Measurements from ENCODE around the gene ATP5MK. TPM values are rescaled to one million over a fixed set of nuclear protein-coding genes. Genes with fewer than 3 reads are reported as not detected.

Gene ATP5MK
- total RNA-seq, 4 donors from 2014 or later, result 264 to 497 (median 417) TPM

GRCh38 chr10:103433858-103434257 is 37.6 kb upstream of the ATP5MK start:
- no peak for DNase-seq
- no peaks in the 10 kb centered on the region for H3K4me1 ChIP-seq
- intact Hi-C loops (cut with DNase I), result no loop called here
- H3K27ac ChIP-seq, result no peak overlapping the region
- WGBS, 2 donors, result 55 to 65% methylated on average over 2 of the region's 2 CpGs
- H3K9me3 ChIP-seq, result no peaks in the 10 kb centered on the region
- TF ChIP-seq POLR2A (IDR thresholded peaks at IDR 0.05), result no peak
- no peak for TF ChIP-seq CTCF (IDR thresholded peaks at IDR 0.05)
- H3K4me3 ChIP-seq, result no peak overlapping the region
- H3K36me3 ChIP-seq, result peaks cover 31 to 100% (median 37%) of the 10 kb centered on the region in 3 donors
- H3K27me3 ChIP-seq, result no peaks in the 10 kb centered on the region

GRCh38 chr10:103431902-103432301 is 35.6 kb upstream of the ATP5MK start:
- H3K27ac ChIP-seq, result no peak overlapping the region

GRCh38 chr10:103429647-103430046 is 33.4 kb upstream of the ATP5MK start:
- intact Hi-C loops (cut with DNase I), result no loop called here
- H3K27me3 ChIP-seq, result no peaks in the 10 kb centered on the region
- H3K27ac ChIP-seq, result no peak overlapping the region
- H3K36me3 ChIP-seq, result peaks cover 9 to 100% (median 42%) of the 10 kb centered on the region in 3 donors
- no peaks in the 10 kb centered on the region for H3K9me3 ChIP-seq
- 87 to 94% methylated on average over 5 of the region's 5 CpGs for WGBS, 2 donors
- no peaks in the 10 kb centered on the region for H3K4me1 ChIP-seq
- no peak overlapping the region for H3K4me3 ChIP-seq
- DNase-seq, result no peak
- no peak for TF ChIP-seq POLR2A (IDR thresholded peaks at IDR 0.05)
- TF ChIP-seq CTCF (IDR thresholded peaks at IDR 0.05), result no peak

More at GRCh38 chr10:103431902-103432301, 35.6 kb upstream of the ATP5MK start:
- no peak for DNase-seq
- Histone ChIP-seq H3K36me3 (peaks cover 17 to 100% (median 31%) of the 10 kb centered on the region in 3 donors), H3K27me3 (no peaks in the 10 kb centered on the region), H3K4me1 (no peaks in the 10 kb centered on the region), H3K9me3 (no peaks in the 10 kb centered on the region), H3K4me3 (no peak overlapping the region)
- TF ChIP-seq POLR2A (IDR thresholded peaks at IDR 0.05) (no peak), CTCF (IDR thresholded peaks at IDR 0.05) (no peak)
- intact Hi-C loops (cut with DNase I), result no loop called here
- 64 to 70% methylated on average over 8 of the region's 8 CpGs for WGBS, 2 donors

DNA sequence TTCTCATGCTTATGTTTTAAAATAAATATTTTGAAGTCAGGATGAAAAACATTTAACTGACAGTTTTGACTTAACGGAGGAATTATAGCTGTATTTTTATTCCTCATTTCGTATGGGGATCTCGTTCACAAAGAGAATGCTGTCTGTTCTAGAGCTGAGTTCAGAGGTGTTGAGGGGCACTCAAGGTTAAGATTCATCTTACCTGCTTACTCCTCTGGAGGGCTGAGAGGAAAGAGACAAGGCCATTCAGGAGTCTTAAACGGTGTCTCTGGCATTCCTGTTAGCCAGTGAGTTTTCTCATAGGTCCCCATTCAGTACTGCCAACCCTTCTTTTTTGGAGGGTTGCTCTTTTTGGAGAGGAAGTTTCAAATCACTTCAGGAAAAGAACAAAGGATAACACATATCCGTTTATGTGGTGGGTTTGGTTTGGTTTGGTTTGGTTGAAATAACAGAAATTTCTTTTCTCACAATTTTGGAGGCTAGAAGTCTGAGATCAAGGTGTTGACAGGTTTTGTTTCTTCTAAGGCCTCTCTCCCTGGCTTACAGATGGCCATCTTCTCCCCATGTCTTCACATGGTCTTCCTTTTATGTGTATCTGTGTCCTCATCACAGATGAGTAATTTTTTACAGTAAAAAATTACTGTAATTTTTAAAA is 32.8 kb upstream of the ATP5MK start:
- no peaks in the 10 kb centered on the region for H3K27me3 ChIP-seq
- intact Hi-C loops (cut with DNase I), result no loop called here
- no peaks in the 10 kb centered on the region for H3K4me1 ChIP-seq
- no peak for DNase-seq
- no peak overlapping the region for H3K4me3 ChIP-seq
- H3K36me3 ChIP-seq, result peaks cover 9 to 100% (median 39%) of the 10 kb centered on the region in 3 donors
- WGBS, 2 donors, result 60 to 64% methylated on average over 5 of the region's 5 CpGs
- H3K27ac ChIP-seq, result no peak overlapping the region
- TF ChIP-seq POLR2A (IDR thresholded peaks at IDR 0.05) (no peak), CTCF (IDR thresholded peaks at IDR 0.05) (no peak)
- no peaks in the 10 kb centered on the region for H3K9me3 ChIP-seq

DNA sequence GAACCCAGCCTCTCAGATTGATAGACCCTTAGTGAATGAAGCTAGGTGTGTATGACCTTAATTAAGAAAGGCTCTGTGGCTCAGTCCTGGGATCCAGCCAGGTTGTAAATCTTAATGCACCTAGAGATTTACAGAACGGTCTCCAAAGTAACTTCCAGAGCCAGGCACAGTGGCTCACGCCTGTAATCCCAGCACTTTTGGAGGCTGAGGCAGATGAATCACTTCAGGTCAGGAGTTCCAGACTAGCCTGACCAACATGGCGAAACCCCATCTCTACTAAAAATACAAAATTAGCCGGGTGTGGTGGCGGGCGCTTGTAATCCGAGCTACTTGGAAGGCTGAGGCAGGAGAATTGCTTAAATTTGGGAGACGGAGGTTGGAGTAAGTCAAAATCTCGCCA is 31.6 kb upstream of the ATP5MK start:
- TF ChIP-seq CTCF (IDR thresholded peaks at IDR 0.05) (no peak), POLR2A (IDR thresholded peaks at IDR 0.05) (no peak)
- WGBS, 2 donors, result 85 to 93% methylated on average over 7 to 9 of the region's 9 CpGs
- Histone ChIP-seq H3K4me3 (no peak overlapping the region), H3K9me3 (no peaks in the 10 kb centered on the region), H3K36me3 (peaks cover 14 to 100% (median 30%) of the 10 kb centered on the region in 3 donors), H3K27ac (no peak overlapping the region), H3K4me1 (no peaks in the 10 kb centered on the region), H3K27me3 (no peaks in the 10 kb centered on the region)
- intact Hi-C loops (cut with DNase I), result no loop called here
- DNase-seq, result no peak
